ENCODE measurements around the gene RNF217. TPM values are rescaled to one million over a fixed set of nuclear protein-coding genes. Genes with fewer than 3 reads are reported as not detected.

The RNF217 gene
- polyA plus RNA-seq, 1 experiment: 18.6 TPM

DNA sequence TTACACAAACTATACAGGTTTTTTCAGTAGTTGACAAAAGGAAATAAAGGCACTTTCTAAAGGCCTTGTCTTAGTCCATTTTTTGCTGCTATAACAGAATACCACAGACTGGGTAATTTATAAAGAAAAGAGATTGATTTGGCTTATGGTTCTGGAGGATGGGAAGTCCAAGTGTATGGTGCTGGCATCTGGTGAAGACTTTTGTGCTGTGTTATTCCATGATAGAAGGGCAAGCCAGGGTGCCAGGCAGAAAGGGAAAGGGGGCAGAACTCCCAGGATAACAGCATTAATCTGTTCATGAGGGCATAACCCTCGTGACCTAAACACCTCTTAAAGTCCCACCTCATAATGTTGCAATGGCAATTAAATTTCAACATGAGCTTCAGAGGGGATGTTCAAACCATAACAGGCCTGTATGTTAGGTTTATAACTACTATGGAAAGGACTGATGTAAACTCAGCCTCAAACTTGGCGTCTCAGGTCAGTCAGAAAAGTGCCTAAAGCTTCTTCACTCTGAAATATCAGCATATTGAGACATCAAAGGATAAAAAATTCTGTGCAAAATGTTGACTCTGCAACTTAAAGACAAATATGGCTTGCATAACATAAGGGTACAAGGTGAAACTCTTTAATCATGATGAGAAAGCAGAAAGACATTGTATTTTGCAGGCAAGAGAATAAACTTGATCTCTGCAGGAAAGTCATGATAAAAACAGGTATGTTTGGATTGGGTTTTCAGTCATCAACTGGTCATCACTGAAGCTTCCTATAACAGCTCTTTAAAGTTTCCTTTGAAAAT lies 42.8 kb downstream of the RNF217 start:
- POLR2A ChIA-PET: no interaction called here
- DNase-seq (ENCODE audit: low read depth): no peak
- TF ChIP-seq, protein P1, sequence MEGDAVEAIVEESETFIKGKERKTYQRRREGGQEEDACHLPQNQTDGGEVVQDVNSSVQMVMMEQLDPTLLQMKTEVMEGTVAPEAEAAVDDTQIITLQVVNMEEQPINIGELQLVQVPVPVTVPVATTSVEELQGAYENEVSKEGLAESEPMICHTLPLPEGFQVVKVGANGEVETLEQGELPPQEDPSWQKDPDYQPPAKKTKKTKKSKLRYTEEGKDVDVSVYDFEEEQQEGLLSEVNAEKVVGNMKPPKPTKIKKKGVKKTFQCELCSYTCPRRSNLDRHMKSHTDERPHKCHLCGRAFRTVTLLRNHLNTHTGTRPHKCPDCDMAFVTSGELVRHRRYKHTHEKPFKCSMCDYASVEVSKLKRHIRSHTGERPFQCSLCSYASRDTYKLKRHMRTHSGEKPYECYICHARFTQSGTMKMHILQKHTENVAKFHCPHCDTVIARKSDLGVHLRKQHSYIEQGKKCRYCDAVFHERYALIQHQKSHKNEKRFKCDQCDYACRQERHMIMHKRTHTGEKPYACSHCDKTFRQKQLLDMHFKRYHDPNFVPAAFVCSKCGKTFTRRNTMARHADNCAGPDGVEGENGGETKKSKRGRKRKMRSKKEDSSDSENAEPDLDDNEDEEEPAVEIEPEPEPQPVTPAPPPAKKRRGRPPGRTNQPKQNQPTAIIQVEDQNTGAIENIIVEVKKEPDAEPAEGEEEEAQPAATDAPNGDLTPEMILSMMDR (IDR thresholded peaks at IDR 0.05; ENCODE audit: insufficient read depth, low read depth, low read length): no peak
- no peaks in the 10 kb centered on the region for H3K36me3 ChIP-seq (ENCODE audit: control insufficient read depth, insufficient read depth, low read length)
- no peak overlapping the region for H3K4me3 ChIP-seq (ENCODE audit: low read depth, low read length)
- H3K27me3 ChIP-seq (ENCODE audit: control insufficient read depth, insufficient read depth, low read length): no peaks in the 10 kb centered on the region
- CTCF ChIA-PET: interaction anchor here (0.7 kb wide), 1 partner anchor 9 kb away, joined by 3 read pairs; no protein-coding TSS in a partner anchor

DNA sequence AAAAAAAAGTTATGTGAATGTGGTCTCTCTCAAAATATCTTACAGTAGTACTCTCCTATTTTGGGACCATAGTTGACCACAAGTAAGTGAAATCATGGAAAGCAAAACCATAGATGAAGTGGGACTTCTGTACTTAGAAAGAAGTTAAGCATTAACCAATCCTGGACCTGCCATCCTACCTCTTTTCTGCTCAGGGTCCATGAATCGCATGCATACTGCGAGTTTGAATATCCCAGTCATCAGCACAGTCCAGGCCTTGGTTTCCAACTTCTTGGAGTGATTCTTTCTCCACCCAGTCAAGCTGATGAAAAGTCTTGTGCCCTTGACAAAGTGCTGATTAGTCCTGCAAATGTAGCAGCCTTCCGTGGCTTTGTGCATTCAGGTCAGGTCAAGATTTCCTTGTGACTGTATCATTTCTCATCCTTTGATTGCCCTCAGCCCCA lies 46.0 kb downstream of the RNF217 start:
- TF ChIP-seq, protein P1 (IDR thresholded peaks at IDR 0.05; ENCODE audit: insufficient read depth, low read depth, low read length): no peak
- ChIA-PET POLR2A (no interaction called here), CTCF (no interaction called here)
- no peak for DNase-seq (ENCODE audit: low read depth)
- Histone ChIP-seq H3K4me3 (ENCODE audit: low read depth, low read length) (no peak overlapping the region), H3K36me3 (ENCODE audit: control insufficient read depth, insufficient read depth, low read length) (no peaks in the 10 kb centered on the region), H3K27me3 (ENCODE audit: control insufficient read depth, insufficient read depth, low read length) (no peaks in the 10 kb centered on the region)

DNA sequence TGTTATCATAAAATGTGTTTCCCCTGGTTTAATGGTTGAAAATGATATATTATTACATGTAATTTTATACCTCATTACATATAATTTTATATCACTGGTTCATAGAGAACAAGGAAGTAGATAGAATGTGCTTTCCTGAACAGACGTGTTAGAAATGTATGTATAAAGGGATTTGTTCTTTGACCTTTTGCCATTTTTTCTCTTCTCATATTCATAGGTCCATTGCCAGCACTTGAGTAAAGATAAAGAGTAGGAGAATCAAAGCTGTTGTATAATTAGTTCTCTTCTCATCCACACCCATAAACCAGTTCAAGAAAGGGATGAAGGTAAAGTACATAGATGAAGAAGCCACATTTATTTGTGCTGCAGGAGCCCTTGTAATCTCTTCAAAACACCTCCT lies 46.7 kb downstream of the RNF217 start:
- Histone ChIP-seq H3K4me3 (ENCODE audit: low read depth, low read length) (no peak overlapping the region), H3K27me3 (ENCODE audit: control insufficient read depth, insufficient read depth, low read length) (no peaks in the 10 kb centered on the region), H3K36me3 (ENCODE audit: control insufficient read depth, insufficient read depth, low read length) (no peaks in the 10 kb centered on the region)
- no peak for DNase-seq (ENCODE audit: low read depth)
- ChIA-PET POLR2A (no interaction called here), CTCF (interaction anchor here (0.7 kb wide), 1 partner anchor 10 kb away, joined by 3 read pairs; no protein-coding TSS in a partner anchor)
- TF ChIP-seq, protein P1 (IDR thresholded peaks at IDR 0.05; ENCODE audit: insufficient read depth, low read depth, low read length): no peak

DNA sequence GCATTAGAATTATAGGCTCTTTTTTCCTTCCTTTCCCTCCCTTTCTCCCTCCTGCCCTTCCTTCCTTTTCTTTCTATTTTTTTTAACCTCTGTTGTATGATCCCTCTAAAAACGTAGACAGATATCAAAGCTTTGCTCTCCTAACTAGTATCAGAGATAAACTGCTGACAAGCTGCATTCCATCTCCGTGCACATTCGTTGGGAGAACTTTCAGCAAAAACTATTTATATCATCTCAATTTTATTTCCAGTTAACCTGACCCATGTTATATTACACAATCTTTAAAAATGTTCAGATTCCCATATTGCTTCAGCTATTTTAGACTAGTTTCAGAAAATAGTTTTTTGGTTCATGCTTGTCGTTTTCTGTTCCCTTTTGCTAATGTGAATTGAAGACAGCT lies 47.3 kb downstream of the RNF217 start:
- H3K36me3 ChIP-seq (ENCODE audit: control insufficient read depth, insufficient read depth, low read length): no peaks in the 10 kb centered on the region
- ChIA-PET POLR2A (interaction anchor here (0.6 kb wide), 2 partner anchors 80 to 977 kb away, joined by 3 to 4 read pairs; partner anchors contain the start of gene TRMT11), CTCF (interaction anchor here (0.7 kb wide), 1 partner anchor 9 kb away, joined by 3 read pairs; no protein-coding TSS in a partner anchor)
- no peaks in the 10 kb centered on the region for H3K27me3 ChIP-seq (ENCODE audit: control insufficient read depth, insufficient read depth, low read length)
- TF ChIP-seq, protein P1 (IDR thresholded peaks at IDR 0.05; ENCODE audit: insufficient read depth, low read depth, low read length): no peak
- H3K4me3 ChIP-seq (ENCODE audit: low read depth, low read length): no peak overlapping the region
- DNase-seq (ENCODE audit: low read depth): no peak

DNA sequence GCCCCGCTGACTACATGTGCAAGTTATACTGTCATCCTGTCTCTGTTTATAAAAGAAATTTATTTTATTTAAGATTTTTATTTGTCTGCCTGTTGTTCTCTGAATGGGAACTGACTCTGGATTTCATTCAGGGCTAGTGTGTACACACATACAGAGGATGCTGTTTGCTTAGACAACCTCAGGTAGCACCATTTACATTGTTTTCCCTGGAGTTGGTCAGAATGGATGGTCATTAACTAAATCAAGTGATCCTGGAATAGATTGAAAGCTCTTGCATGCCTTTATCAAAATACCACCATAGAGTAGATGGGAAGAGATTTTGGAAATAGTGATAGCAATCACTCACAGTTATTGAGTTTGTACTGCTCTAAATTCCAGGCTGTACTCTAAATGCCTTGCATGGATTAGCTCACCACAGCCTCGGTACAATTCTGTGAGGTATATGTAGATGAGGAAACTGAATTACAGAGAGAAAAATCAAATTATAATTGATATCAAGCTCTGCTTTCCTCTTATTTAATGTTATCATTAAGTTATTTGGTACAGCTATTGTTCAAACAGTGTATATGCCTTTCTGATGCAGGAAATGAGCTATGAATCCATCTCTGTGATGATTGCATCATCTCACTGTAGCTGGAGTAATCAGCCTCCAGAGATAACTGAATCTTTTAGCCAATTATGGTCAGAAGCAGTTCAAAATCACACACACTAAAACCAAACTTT lies 51.9 kb downstream of the RNF217 start:
- no peaks in the 10 kb centered on the region for H3K27me3 ChIP-seq (ENCODE audit: control insufficient read depth, insufficient read depth, low read length)
- CTCF ChIA-PET: interaction anchor here (1.4 kb wide), 1 partner anchor 9 kb away, joined by 3 read pairs; no protein-coding TSS in a partner anchor
- TF ChIP-seq, protein P1 (IDR thresholded peaks at IDR 0.05; ENCODE audit: insufficient read depth, low read depth, low read length): no peak
- no peaks in the 10 kb centered on the region for H3K36me3 ChIP-seq (ENCODE audit: control insufficient read depth, insufficient read depth, low read length)
- no peak for DNase-seq (ENCODE audit: low read depth)
- H3K4me3 ChIP-seq (ENCODE audit: low read depth, low read length): no peak overlapping the region
- POLR2A ChIA-PET: no interaction called here

All from BJ (cell line).